GM13977 (cell line): Measurements from ENCODE around the gene SBK1.

ENCODE experiments used
- DNase-seq: peaks from one replicate; pipeline ENCODE4 v3.0.0; 2012; ENCODE audit warnings: low spot score
- in situ Hi-C: fragments of 300-500 bp; cut with MboI; formaldehyde crosslinking; loops from one replicate; pipeline ENCODE4 v1.12.0; 2022; ENCODE audit warnings: low sequenced_read_pairs, low pct_unique_long_range_greater_than_20kb, mixed read lengths, inconsistent platforms; ENCODE audit not compliant: unreplicated experiment
- TF ChIP-seq, protein P1 (sequence below): IDR thresholded peaks from 2 replicates; pipeline ENCODE4 v1.5.1; 2012; ENCODE audit warnings: mild to moderate bottlenecking, control low read depth; ENCODE audit not compliant: insufficient read depth; ENCODE audit errors: extremely low read depth, missing control alignments

SBK1 gene

DNA sequence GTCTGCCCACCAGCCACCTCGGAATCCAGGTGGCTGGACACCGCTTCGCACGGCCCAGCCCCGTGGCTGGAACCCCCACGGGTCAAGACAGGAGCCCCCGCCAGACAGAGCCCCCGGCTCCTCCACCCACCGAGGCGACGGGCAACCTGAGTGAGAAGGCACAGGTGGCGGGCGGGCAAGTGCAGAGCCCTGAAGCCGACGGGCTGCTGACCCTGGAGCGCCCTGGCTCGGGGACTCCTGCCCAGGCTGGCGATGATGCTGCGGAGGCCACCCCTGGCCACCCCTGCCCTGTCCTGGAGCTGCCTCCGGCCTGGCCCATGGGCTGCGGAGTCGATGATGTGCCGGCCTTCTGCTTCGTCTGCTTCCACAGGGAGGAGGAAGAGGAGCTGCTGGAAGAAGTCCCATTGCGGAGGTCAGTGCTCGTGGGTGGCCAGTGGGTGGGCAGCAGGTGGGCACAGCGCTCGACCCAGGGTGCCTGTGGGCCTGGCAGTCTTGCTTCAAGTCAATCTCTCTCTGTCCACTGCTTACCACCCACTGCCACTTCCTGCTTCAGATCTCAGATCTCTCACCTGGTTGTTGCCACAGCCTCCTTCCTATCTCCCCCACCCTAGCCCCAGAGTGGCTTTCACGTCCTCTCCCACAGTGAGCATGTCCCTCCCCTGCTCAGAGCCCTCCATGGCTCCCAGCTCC is 33.1 kb upstream of the SBK1 start:
- TF ChIP-seq, protein P1, sequence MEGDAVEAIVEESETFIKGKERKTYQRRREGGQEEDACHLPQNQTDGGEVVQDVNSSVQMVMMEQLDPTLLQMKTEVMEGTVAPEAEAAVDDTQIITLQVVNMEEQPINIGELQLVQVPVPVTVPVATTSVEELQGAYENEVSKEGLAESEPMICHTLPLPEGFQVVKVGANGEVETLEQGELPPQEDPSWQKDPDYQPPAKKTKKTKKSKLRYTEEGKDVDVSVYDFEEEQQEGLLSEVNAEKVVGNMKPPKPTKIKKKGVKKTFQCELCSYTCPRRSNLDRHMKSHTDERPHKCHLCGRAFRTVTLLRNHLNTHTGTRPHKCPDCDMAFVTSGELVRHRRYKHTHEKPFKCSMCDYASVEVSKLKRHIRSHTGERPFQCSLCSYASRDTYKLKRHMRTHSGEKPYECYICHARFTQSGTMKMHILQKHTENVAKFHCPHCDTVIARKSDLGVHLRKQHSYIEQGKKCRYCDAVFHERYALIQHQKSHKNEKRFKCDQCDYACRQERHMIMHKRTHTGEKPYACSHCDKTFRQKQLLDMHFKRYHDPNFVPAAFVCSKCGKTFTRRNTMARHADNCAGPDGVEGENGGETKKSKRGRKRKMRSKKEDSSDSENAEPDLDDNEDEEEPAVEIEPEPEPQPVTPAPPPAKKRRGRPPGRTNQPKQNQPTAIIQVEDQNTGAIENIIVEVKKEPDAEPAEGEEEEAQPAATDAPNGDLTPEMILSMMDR: no peak
- in situ Hi-C loops: no loop called here

GRCh38 chr16:28259781-28260150 is 32.6 kb upstream of the SBK1 start:
- DNase-seq: no peak
- in situ Hi-C loops: no loop called here
- TF ChIP-seq, protein P1: no peak

More for the DNA sequence above, 33.1 kb upstream of the SBK1 start:
- DNase-seq: no peak

GRCh38 chr16:28260193-28260592 is 32.1 kb upstream of the SBK1 start:
- TF ChIP-seq, protein P1: no peak
- in situ Hi-C loops: no loop called here
- no peak for DNase-seq

- in situ Hi-C loops: no loop called here
- TF ChIP-seq, protein P1: no peak
- no peak for DNase-seq
Observed at GRCh38 chr16:28261942-28262341, 30.4 kb upstream of the SBK1 start.

- in situ Hi-C loops: no loop called here
- TF ChIP-seq, protein P1: no peak
- DNase-seq: no peak
Observed at GRCh38 chr16:28263305-28263704, 29.0 kb upstream of the SBK1 start.

- in situ Hi-C loops: no loop called here
- no peak for DNase-seq
- TF ChIP-seq, protein P1: no peak
Observed at GRCh38 chr16:28264656-28265055, 27.7 kb upstream of the SBK1 start.
